Stimulated activated CD8-positive, alpha-beta memory T cell treated with anti-CD3 and anti-CD28 coated beads, Interleukin-4, amount 100 ng/mL, for 24 hours (primary cell): ENCODE data around the gene CCDC57.
A peak's percentile ranks its signal among the peaks of the same experiment; 100 is the strongest.

Experiments used
- DNase-seq: peaks from one replicate; pipeline ENCODE4 v3.0.0-alpha.2; 2020; ENCODE audit warnings: low read depth

The CCDC57 gene

DNA sequence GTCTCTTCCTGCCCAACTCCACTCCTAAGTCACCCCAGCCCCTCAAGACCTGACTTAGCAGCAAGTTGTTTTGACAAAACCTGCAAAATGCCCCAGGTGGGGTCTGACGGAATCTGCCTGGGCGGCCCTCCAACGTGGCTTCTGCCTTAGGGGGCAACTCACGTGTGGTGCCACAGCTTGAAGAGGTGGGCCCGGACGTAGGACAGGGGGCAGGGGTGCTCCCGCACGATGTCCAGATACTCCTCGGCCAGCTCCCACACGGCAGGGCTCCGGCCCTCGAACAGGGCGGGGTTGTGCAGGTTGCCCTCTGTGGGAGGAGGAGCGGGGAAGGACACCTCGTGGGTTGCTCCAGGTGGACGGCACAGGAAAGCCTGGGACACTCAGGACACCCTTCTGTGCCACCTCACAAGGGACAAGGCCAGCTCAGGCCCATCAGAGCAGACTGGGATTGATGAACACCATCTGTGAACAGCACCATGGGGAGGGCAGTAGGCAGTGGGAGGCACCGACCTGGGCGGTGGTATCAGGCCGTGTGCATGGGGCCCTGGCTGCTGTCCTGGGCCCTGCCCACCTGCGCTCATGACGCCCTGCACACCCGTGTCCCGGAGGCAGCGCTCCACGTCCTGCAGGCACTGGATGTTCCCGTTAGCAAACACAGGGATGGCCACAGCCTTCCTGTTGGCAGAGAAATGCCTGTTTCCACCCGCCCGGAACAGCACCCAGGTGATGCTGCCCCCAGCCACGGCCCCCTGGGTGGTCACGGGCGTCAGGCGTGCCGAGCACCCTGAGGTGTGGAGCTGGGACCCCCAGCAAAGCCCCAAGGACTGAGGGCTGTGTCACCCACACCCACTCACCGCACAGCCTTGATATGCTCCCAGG, 151.4 kb downstream of the CCDC57 start:
- DNase-seq = no peak

DNA sequence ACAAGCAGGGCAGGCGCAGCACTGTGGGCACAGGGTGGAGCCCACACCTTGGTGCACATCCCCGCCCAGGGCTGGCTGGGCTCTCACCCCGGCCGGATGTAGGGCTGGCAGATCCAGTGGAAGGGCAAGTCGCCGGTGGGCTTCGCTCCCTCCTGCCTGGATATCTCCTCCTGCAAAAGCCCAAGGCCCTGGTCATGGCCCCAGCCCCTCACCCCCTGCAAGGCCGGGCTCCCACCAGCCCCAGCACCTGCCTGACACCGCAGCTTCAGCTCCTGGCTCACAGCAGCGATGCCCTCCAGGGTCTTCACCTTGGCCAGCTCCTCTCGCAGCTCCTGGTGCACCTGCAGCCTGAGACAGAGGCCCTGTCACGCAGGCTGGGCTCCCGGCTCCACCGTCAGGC, 152.0 kb downstream of the CCDC57 start:
- DNase-seq = no peak

DNA sequence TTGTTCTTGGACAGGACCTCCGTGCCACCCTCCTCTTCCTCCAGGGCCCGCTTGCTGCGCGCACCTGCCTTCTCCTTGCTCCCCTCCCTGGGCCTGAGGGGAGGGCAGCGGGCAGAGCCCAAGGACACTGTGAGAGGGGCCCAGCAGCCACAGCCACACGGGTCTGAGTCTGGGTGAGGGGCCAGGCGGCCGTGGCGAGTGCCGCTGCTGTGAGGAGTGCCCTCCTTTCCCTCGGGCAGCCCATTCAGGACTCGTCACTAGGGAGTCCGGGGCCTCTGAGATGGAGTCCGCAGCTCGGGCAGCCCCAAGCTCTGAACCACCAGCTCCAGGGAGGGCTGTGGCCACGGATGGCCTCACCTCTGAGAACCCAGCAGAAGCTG, 152.7 kb downstream of the CCDC57 start:
- DNase-seq = no peak

GRCh38 chr17:82059272-82060000, 153.2 kb downstream of the CCDC57 start:
- DNase-seq = no peak

GRCh38 chr17:82058855-82059249, 153.8 kb downstream of the CCDC57 start:
- no peak for DNase-seq

DNA sequence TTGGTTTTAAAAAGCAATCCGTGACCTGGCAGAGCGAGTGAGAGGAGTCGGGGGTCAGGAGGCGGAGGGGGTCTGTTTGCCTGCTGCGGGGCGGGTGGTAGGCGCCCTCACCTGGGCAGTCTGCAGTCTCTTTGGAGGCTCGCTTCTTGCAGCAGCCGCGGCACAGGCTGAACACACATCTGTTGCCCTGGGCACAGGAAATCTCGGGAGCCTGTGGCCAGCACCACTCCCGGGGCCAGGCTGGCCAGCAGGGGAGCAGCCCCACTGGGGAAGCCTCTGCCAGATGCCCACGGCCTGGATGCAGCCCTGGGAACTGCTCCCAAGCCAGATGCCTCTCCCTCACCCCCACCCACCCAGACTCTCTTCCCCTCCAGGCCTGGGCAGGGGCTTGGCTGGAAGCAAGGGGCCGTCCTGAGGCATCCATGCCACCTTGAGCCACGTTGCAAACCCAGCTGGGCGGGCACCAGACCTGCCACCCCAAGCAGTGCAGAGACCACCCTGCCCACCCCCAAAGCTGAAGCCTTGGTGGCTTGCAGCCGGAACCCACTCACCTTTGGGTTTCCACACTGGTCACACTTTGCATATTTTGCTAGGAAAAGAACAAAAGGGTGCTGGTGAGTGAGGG, 154.3 kb downstream of the CCDC57 start:
- no peak for DNase-seq

DNA sequence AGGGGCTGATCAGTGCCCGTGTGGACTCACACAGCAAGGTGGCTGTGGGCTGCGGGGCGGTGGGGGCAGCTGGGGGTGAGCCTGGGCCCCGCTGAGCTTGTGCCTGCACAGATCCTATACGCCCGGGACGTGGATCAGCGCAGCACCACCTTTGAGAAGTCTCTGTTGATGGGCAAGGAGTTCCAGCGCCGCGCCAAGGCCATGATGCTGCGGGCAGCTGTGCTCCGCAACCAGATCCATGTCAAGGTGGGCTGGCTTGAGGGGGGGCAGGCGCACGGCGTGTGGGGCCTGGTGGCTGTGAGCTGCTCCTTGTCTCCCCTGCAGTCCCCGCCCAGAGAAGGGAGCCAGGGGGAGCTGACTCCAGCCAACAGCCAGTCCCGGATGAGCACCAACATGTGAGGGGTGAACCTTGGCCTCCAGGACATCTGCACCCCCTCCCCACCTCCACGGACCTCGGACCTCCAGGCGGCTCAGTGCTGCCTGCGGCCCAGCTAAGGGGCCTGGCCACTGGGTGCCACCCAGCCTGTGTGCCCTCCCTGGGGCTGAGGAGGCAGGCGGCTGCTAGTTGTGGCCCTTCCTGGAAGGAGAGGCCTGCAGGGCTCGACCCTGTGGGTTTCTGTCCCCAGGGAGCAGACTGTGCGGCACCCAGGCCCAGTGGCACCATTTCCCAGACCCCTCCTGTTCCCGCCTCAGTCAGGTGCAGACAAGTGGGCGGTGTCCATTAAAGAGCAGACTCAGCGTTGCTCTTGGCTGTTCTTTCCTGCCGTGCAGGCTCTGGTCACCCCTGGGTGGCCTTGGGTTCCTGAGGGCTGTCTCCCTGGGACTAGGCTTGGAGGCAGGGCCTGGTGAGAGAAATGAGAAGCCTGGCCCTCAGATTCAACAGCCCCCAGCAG, 155.7 kb downstream of the CCDC57 start:
- DNase-seq = no peak

DNA sequence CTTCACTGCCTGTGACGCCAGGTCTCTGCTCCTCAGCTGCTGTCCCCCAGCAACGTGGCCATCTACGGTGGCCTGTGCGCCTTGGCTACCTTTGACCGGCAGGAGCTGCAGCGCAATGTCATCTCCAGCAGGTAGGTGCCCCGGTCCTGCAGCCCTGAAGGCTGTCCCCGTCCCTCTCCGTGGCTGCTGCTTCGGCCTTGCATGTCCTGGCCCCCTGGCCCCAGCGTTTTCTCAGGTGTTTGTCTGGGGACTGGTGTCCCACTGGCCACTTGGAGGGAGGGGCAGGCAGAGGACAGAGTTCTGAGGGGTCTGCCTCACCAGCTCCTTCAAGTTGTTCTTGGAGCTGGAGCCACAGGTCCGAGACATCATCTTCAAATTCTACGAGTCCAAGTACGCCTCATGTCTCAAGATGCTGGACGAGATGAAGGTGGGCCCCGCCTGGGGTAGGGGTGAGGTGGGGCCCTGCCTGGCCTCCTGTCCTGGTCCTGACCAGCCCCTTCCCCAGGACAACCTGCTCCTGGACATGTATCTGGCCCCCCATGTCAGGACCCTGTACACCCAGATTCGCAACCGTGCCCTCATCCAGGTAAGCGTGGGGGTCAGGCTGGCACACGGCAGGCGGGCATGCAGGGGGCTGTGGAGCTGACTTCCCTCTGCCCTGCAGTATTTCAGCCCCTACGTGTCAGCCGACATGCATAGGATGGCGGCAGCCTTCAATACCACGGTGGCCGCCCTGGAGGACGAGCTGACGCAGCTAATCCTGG, 156.5 kb downstream of the CCDC57 start:
- no peak for DNase-seq

DNA sequence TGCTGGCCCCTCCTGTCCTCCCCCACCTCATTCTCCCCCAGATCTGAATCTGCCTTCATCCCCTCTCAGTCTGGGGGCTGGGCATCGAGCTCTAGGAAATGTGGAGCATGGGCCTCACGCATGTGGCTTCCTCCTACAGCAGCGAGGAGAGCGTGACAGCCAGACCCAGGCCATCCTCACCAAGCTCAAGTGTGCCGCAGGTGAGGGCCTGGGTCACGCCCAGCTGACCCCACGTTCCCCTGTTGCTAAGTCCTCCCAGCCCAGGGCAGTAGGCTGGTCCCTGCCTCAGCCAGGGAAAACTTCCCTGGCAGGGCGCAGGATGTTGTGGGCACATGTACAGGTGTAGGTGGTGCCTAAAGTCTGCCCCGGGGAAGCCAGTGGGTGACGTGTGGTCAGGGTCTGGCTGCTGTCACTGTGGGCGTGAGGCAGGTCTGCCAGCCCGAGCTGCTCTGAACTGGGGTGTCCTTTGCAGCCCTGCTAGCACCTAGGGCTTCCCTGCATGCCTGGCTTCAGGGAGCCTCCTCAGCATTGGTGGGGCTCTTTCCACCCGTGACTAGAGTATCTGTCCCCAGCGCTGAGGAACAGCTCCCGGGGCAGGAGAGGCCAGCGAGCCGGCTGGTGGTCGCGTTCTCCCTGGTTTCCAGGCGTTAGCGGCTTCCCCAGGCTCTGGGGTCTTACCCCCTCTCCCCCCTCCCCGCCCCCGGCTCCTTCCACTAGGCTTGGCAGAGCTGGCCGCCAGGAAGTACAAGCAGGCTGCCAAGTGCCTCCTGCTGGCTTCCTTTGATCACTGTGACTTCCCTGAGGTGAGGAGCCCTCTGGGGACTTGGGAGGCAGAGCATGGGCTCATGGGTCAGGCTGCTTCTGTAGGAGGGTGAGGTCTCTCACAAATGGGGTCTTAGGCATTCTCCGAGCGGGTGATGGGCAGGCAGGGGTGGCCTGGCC, 157.3 kb downstream of the CCDC57 start:
- no peak for DNase-seq

DNA sequence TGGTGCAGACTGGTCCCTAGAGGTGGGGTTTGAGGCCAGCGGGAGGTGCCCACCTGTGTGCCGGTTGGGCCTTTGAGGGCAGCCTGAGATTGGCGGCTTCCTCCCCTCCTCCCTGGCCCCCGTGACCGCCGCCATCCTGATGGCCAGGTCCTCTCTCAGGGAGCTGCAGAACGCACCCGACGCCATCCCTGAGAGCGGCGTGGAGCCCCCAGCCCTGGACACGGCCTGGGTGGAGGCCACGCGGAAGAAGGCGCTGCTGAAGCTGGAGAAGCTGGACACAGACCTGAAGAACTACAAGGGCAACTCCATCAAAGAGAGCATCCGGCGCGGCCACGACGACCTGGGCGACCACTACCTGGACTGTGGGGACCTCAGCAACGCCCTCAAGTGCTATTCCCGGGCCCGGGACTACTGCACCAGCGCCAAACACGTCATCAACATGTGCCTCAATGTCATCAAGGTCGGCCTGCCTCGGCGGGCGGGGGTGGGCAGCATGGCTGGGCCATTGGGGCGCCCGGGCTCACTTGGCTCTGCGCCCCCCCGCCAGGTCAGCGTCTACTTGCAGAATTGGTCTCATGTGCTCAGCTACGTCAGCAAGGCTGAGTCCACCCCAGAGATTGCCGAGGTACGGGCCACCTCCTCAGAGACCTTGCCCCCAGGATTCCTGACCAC, 158.2 kb downstream of the CCDC57 start:
- DNase-seq = no peak

DNA sequence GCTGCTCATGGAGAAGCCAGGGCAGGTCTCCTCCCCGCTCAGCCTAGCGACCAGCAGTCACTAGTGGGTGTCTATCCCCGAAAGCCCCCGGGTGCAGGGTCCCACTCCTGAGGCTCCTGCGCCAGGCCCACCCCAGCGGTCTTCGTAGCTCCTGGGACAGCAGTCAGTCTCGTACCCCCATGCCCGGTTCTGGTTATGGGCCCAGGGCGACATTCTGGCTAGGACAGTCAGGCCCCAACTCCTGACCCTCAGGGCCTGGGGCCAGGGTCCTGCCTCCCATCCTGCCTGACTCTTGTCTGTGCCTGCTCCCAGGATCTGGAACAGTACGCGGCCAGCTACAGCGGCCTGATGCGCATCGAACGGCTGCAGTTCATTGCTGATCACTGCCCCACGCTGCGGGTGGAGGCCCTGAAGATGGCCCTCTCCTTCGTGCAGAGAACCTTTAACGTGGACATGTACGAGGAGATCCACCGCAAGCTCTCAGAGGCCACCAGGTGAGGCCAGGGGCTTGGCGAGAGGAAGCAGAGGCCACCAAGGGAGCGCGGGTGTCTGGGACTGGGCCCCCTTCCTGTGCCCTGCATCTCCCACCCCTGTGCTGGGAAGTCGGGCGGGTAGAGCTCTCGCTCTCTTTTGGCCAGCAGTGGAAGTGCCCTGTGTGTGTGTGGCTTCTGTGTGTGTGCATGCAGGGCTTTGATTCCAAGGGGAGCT, 158.9 kb downstream of the CCDC57 start:
- no peak for DNase-seq

DNA sequence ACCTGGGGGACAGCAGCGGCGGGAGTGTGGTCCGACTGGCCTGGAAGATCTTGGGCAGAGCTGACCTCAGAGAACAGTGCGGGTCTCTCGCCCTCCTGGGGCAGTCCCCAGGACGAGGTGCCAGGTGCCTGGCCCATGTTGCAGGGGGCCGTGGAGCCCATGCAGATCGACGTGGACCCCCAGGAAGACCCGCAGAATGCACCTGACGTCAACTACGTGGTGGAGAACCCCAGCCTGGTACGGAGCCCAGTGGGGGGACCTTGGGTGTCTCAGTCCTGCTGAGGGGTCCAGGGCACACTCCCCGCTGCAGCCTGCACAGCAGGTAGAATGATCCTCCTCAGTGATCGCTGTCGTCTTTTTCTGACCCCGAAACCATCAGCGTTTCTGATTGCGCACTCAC, 159.5 kb downstream of the CCDC57 start:
- no peak for DNase-seq

GRCh38 chr17:82052638-82053059, 160.0 kb downstream of the CCDC57 start:
- DNase-seq = no peak

- DNase-seq = peak; percentile 84
Observed at GRCh38 chr17:82051776-82052637, 160.6 kb downstream of the CCDC57 start, which contains the start of the genes GPS1 and RFNG. Gene GPS1 (plus strand): TSS chr17:82051898. CDS start chr17:82051932, 34 bp downstream. Gene RFNG (minus strand): TSS chr17:82051811. CDS start chr17:82051766, 45 bp downstream.
